Astrocyte (in vitro differentiated cells and primary cell): ENCODE measurements around the gene ZNF124.
"Not testable (repeated sequence)": the region's sequence is repeated elsewhere in the genome, so short reads cannot be mapped to it uniquely, and the experiment has no call there.

Experiments used
- CTCF ChIP-seq: IDR thresholded peaks from 2 replicates; pipeline ENCODE4 v1.5.1; 2011; ENCODE audit warnings: low read depth, mild to moderate bottlenecking, inconsistent platforms, low read length, moderate library complexity; ENCODE audit not compliant: insufficient read depth
- EZH2 ChIP-seq: IDR thresholded peaks from 2 replicates; pipeline ENCODE4 v1.6.1; 2012; ENCODE audit warnings: mild to moderate bottlenecking, low read length, inconsistent platforms; ENCODE audit not compliant: insufficient read depth

- not testable (repeated sequence) for TF ChIP-seq CTCF, EZH2
Measured at GRCh38 chr1:247147120-247147519, 24.7 kb downstream of the ZNF124 start.
